Head of caudate nucleus (tissue), 42 donors: ENCODE results near the gene CRACDL.
A peak's percentile ranks its signal among the peaks of the same experiment; 100 is the strongest.
"Not testable (repeated sequence)": the region's sequence is repeated elsewhere in the genome, so short reads cannot be mapped to it uniquely, and the experiment has no call there.

ENCODE experiments used
- DNase-seq, 42 donors: peaks; one replicate each; pipeline versions ENCODE4 v3.0.0 to v3.0.0-alpha.2; 2020 to 2021; ENCODE audit warnings: mixed read lengths in 7 of 42
- intact Hi-C: fragments of 100-400 bp; cut with DNase I; formaldehyde crosslinking; loops from one replicate; pipeline ENCODE4 v1.15.0; 2022

Gene CRACDL

GRCh38 chr2:98752711-98753110 is 183.3 kb downstream of the CRACDL start:
- intact Hi-C loops, DNase-seq: not testable (repeated sequence)

GRCh38 chr2:98751748-98752147 is 184.3 kb downstream of the CRACDL start:
- intact Hi-C loops, result no loop called here
- no peak for DNase-seq

- intact Hi-C loops, result no loop called here
- DNase-seq, result no peak
Observed at GRCh38 chr2:98750593-98751282, 185.3 kb downstream of the CRACDL start.

GRCh38 chr2:98749066-98749450 is 187.0 kb downstream of the CRACDL start:
- intact Hi-C loops, result no loop called here
- peak in 9 of 42 donors; percentile 38 to 63 (median 48) for DNase-seq

GRCh38 chr2:98748292-98749065 is 187.5 kb downstream of the CRACDL start:
- intact Hi-C loops, result no loop called here

GRCh38 chr2:98747888-98748287 is 188.1 kb downstream of the CRACDL start:
- intact Hi-C loops, result no loop called here
- no peak for DNase-seq

More at GRCh38 chr2:98748292-98749065, 187.5 kb downstream of the CRACDL start:
- DNase-seq, result no peak

GRCh38 chr2:98746426-98746825 is 189.6 kb downstream of the CRACDL start:
- DNase-seq, result no peak
- intact Hi-C loops, result no loop called here

GRCh38 chr2:98744595-98744994 is 191.4 kb downstream of the CRACDL start:
- DNase-seq, result peak in 1 of 42 donors; percentile 18
- intact Hi-C loops, result no loop called here
